GM13977 (cell line): ENCODE measurements around the gene BLOC1S6.

Source experiments
- DNase-seq: peaks from one replicate; pipeline ENCODE4 v3.0.0; 2012; ENCODE audit warnings: low spot score
- CTCF ChIP-seq: IDR thresholded peaks from 2 replicates; pipeline ENCODE4 v1.5.1; 2012; ENCODE audit warnings: mild to moderate bottlenecking, control low read depth; ENCODE audit not compliant: insufficient read depth; ENCODE audit errors: extremely low read depth, missing control alignments
- in situ Hi-C: fragments of 300-500 bp; cut with MboI; formaldehyde crosslinking; loops from one replicate; pipeline ENCODE4 v1.12.0; 2022; ENCODE audit warnings: low sequenced_read_pairs, low pct_unique_long_range_greater_than_20kb, mixed read lengths, inconsistent platforms; ENCODE audit not compliant: unreplicated experiment

Gene BLOC1S6, protein sequence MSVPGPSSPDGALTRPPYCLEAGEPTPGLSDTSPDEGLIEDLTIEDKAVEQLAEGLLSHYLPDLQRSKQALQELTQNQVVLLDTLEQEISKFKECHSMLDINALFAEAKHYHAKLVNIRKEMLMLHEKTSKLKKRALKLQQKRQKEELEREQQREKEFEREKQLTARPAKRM

GRCh38 chr15:45587095-45587862, at the start of gene BLOC1S6:
BLOC1S6 (plus strand) TSS chr15:45587379; CDS start chr15:45587444, 65 bp downstream.
- in situ Hi-C loops: no loop called here
- peak; percentile 83 for DNase-seq
- TF ChIP-seq CTCF: no peak

DNA sequence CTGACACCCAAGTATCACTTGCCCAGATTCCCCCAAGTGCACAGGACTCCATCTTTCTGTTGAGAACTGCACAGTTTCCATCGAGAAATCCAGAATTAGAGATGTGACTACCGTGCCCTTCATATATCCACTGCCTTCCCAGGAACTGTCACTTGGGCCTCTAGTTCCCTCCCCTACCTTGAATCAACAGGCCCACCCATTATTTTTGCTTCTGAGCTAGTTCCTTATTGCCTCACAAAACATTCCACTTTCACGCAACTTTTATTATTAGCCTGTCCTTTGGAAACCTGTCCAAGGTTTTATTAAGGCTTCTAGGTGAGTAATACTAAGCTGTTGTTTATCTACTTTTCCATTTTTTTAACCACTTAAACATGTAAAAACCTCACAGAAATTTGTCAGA, 47.5 kb upstream of the BLOC1S6 start:
- in situ Hi-C loops: no loop called here
- TF ChIP-seq CTCF: no peak

GRCh38 chr15:45540531-45540930, 46.6 kb upstream of the BLOC1S6 start:
- in situ Hi-C loops: no loop called here
- no peak for DNase-seq
- TF ChIP-seq CTCF: no peak

More for the DNA sequence above, 47.5 kb upstream of the BLOC1S6 start:
- no peak for DNase-seq

GRCh38 chr15:45543051-45543450, 44.1 kb upstream of the BLOC1S6 start:
- in situ Hi-C loops: no loop called here
- DNase-seq: no peak
- no peak for TF ChIP-seq CTCF

- in situ Hi-C loops: no loop called here
- no peak for DNase-seq
- TF ChIP-seq CTCF: no peak
These were observed 42.7 kb upstream of the BLOC1S6 start for GRCh38 chr15:45544266-45545023.

- in situ Hi-C loops: no loop called here
- TF ChIP-seq CTCF: no peak
- DNase-seq: no peak
These were observed 40.4 kb upstream of the BLOC1S6 start for GRCh38 chr15:45546789-45547188.
